GM18861 (cell line): ENCODE measurements around the gene C2orf81.
"Not testable (repeated sequence)": the region's sequence is repeated elsewhere in the genome, so short reads cannot be mapped to it uniquely, and the experiment has no call there.

ENCODE experiments used
- ATAC-seq: cut with Tn5 transposase; IDR thresholded peaks from one replicate; pipeline ENCODE4 v1.9.1; 2021; ENCODE audit not compliant: unreplicated experiment

C2orf81 gene

GRCh38 chr2:74423231-74424095, 2.0 kb upstream of the C2orf81 start:
- ATAC-seq: no peak

- ATAC-seq: not testable (repeated sequence)
These were observed 846 bp downstream of the C2orf81 start for GRCh38 chr2:74420443-74421103.

GRCh38 chr2:74420006-74420405, 1.4 kb downstream of the C2orf81 start:
- no peak for ATAC-seq

- no peak for ATAC-seq
These were observed 2.1 kb downstream of the C2orf81 start for GRCh38 chr2:74419345-74419744.

GRCh38 chr2:74418312-74418711, 3.1 kb downstream of the C2orf81 start:
- no peak for ATAC-seq

GRCh38 chr2:74417763-74418162, 3.7 kb downstream of the C2orf81 start:
- no peak for ATAC-seq

- ATAC-seq: no peak
These were observed 4.2 kb downstream of the C2orf81 start for GRCh38 chr2:74417197-74417596.

GRCh38 chr2:74416778-74417177, 4.6 kb downstream of the C2orf81 start:
- ATAC-seq: no peak

- no peak for ATAC-seq
These were observed 5.5 kb downstream of the C2orf81 start for GRCh38 chr2:74415762-74416395.

- peak; percentile 47 for ATAC-seq
These were observed 6.3 kb downstream of the C2orf81 start for GRCh38 chr2:74414881-74415761.

- ATAC-seq: no peak
These were observed 7.0 kb downstream of the C2orf81 start for GRCh38 chr2:74414441-74414840.

GRCh38 chr2:74413001-74413698, 8.3 kb downstream of the C2orf81 start:
- ATAC-seq: no peak

GRCh38 chr2:74407682-74408081, 13.7 kb downstream of the C2orf81 start:
- ATAC-seq: no peak

GRCh38 chr2:74406035-74406434, 15.4 kb downstream of the C2orf81 start:
- ATAC-seq: peak; percentile 82

GRCh38 chr2:74401891-74402290, 19.5 kb downstream of the C2orf81 start:
- no peak for ATAC-seq

- no peak for ATAC-seq
These were observed 21.6 kb downstream of the C2orf81 start for GRCh38 chr2:74399785-74400184.

- no peak for ATAC-seq
These were observed 25.3 kb downstream of the C2orf81 start for GRCh38 chr2:74396149-74396548.

GRCh38 chr2:74393525-74393924, 27.9 kb downstream of the C2orf81 start:
- no peak for ATAC-seq

- ATAC-seq: no peak
These were observed 29.0 kb downstream of the C2orf81 start for GRCh38 chr2:74392449-74392743.
